Lower leg skin (tissue), 3 donors: Measurements from ENCODE around the gene NCBP1.

ENCODE experiments used
- POLR2A ChIP-seq, 2 donors: fragments of 450-650 bp; IDR thresholded peaks; one replicate each; pipeline ENCODE4 v1.6.1; 2016 to 2017; ENCODE audit warnings: antibody characterized with exemption in 2 of 2, mild to moderate bottlenecking in 1 of 2, moderate library complexity in 1 of 2
- TF ChIP-seq, protein P1 (sequence below), 3 donors: fragments of 450-650 bp; IDR thresholded peaks; one replicate each; pipeline ENCODE4 v1.5.1; 2016; ENCODE audit warnings: antibody characterized with exemption in 3 of 3, mild to moderate bottlenecking in 3 of 3, moderate library complexity in 2 of 3

DNA sequence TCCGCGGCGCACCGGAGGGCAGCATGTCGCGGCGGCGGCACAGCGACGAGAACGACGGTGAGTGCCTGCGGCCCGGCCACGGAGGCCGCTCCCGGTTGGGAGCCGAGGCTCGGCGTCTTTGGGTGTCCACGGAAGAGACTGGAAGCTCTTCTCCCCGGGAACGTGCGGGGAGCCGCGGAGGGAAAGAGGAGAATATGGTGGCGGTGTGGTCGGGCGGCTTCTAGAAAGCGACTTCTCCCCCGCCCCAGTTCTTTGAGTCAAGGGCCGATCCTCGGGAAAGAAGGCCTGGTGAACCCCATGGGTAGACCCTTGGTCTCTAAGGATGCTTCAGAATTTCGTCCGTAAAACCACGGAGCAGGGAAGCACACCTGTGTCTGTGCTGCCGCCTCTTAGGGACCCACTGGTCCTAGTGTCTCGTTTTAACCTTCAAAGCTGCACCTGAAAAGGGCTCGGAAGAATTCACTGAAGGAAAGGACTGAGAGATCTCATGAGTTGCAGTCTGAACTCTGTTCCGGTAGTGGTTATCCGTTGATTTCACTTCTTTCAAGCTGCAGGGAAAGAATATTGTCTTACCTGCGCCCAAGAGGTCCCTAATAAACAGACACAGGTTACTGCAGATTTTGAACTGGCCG lies 354 bp downstream of the NCBP1 start:
- TF ChIP-seq POLR2A (IDR thresholded peaks at IDR 0.05), result no peak
- TF ChIP-seq, protein P1, sequence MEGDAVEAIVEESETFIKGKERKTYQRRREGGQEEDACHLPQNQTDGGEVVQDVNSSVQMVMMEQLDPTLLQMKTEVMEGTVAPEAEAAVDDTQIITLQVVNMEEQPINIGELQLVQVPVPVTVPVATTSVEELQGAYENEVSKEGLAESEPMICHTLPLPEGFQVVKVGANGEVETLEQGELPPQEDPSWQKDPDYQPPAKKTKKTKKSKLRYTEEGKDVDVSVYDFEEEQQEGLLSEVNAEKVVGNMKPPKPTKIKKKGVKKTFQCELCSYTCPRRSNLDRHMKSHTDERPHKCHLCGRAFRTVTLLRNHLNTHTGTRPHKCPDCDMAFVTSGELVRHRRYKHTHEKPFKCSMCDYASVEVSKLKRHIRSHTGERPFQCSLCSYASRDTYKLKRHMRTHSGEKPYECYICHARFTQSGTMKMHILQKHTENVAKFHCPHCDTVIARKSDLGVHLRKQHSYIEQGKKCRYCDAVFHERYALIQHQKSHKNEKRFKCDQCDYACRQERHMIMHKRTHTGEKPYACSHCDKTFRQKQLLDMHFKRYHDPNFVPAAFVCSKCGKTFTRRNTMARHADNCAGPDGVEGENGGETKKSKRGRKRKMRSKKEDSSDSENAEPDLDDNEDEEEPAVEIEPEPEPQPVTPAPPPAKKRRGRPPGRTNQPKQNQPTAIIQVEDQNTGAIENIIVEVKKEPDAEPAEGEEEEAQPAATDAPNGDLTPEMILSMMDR (IDR thresholded peaks at IDR 0.05), result no peak
